HG02973 (cell line): ENCODE data around the gene IRF2.
A peak's percentile ranks its signal among the peaks of the same experiment; 100 is the strongest.

Experiments used
- ATAC-seq: cut with Tn5 transposase; IDR thresholded peaks from one replicate; pipeline ENCODE4 v1.9.1; 2021; ENCODE audit warnings: moderate library complexity; ENCODE audit not compliant: unreplicated experiment

Gene IRF2

GRCh38 chr4:184433258-184433892 lies 41.0 kb downstream of the IRF2 start:
- ATAC-seq: no peak

GRCh38 chr4:184432127-184432922 lies 42.0 kb downstream of the IRF2 start:
- ATAC-seq: no peak

GRCh38 chr4:184430163-184430562 lies 44.2 kb downstream of the IRF2 start:
- ATAC-seq: no peak

GRCh38 chr4:184428787-184429186 lies 45.6 kb downstream of the IRF2 start:
- no peak for ATAC-seq

GRCh38 chr4:184427687-184428086 lies 46.7 kb downstream of the IRF2 start:
- no peak for ATAC-seq

- ATAC-seq: no peak
Observed at GRCh38 chr4:184427093-184427492, 47.3 kb downstream of the IRF2 start.

- ATAC-seq: no peak
Observed at GRCh38 chr4:184424993-184425758, 49.2 kb downstream of the IRF2 start.

GRCh38 chr4:184424279-184424678 lies 50.1 kb downstream of the IRF2 start:
- no peak for ATAC-seq

- ATAC-seq: no peak
Observed at GRCh38 chr4:184423003-184423686, 51.2 kb downstream of the IRF2 start.

- ATAC-seq: no peak
Observed at GRCh38 chr4:184422378-184422777, 52.0 kb downstream of the IRF2 start.

- ATAC-seq: no peak
Observed at GRCh38 chr4:184421533-184422155, 52.7 kb downstream of the IRF2 start.

GRCh38 chr4:184420881-184421416 lies 53.4 kb downstream of the IRF2 start:
- peak; percentile 52 for ATAC-seq

GRCh38 chr4:184420402-184420801 lies 53.9 kb downstream of the IRF2 start:
- ATAC-seq: no peak

GRCh38 chr4:184419976-184420375 lies 54.4 kb downstream of the IRF2 start:
- ATAC-seq: no peak

- peak; percentile 48 for ATAC-seq
Observed at GRCh38 chr4:184417802-184418511, 56.4 kb downstream of the IRF2 start.

- ATAC-seq: peak; percentile 43
Observed at GRCh38 chr4:184416913-184417734, 57.2 kb downstream of the IRF2 start.

- no peak for ATAC-seq
Observed at GRCh38 chr4:184415071-184415470, 59.3 kb downstream of the IRF2 start.

GRCh38 chr4:184413261-184414046 lies 60.9 kb downstream of the IRF2 start:
- no peak for ATAC-seq
